Fibroblast of the aortic adventitia (primary cell): ENCODE results near the gene PAM. TPM values are rescaled to one million over a fixed set of nuclear protein-coding genes. Genes with fewer than 3 reads are reported as not detected.

Experiments
- DNase-seq: peaks from one replicate; pipeline ENCODE4 v3.0.0-alpha.2; 2010; ENCODE audit warnings: low read depth
- H3K4me3 ChIP-seq: 2 replicates; pipeline ENCODE4 v1.5.1; 2011; ENCODE audit warnings: low read depth, mild to moderate bottlenecking, control low read depth, low read length, moderate library complexity
- CTCF ChIP-seq: IDR thresholded peaks from 2 replicates; pipeline ENCODE4 v1.5.1; 2011; ENCODE audit warnings: mild to moderate bottlenecking, low read length, control low read depth, inconsistent platforms; ENCODE audit not compliant: insufficient read depth
- total RNA-seq: library from RNA; depleted of rRNA; stranded (reverse); fragments of >200 nt; gene quantifications from 2 replicates; pipeline ENCODE4 v1.2.3, GENCODE V29; 2012; ENCODE audit warnings: low replicate concordance

Gene PAM
- total RNA-seq, 1 donor, result 528 TPM

- no peak for DNase-seq
- TF ChIP-seq CTCF, result no peak
- H3K4me3 ChIP-seq, result no peak overlapping the region
Measured at GRCh38 chr5:102789469-102789868, 34.4 kb downstream of the PAM start.

- DNase-seq, result no peak
- TF ChIP-seq CTCF, result no peak
- H3K4me3 ChIP-seq, result no peak overlapping the region
Measured at GRCh38 chr5:102790748-102791147, 35.6 kb downstream of the PAM start.

- H3K4me3 ChIP-seq, result no peak overlapping the region
- no peak for DNase-seq
- peak; percentile 24 for TF ChIP-seq CTCF
Measured at GRCh38 chr5:102792705-102793104, 37.6 kb downstream of the PAM start.

DNA sequence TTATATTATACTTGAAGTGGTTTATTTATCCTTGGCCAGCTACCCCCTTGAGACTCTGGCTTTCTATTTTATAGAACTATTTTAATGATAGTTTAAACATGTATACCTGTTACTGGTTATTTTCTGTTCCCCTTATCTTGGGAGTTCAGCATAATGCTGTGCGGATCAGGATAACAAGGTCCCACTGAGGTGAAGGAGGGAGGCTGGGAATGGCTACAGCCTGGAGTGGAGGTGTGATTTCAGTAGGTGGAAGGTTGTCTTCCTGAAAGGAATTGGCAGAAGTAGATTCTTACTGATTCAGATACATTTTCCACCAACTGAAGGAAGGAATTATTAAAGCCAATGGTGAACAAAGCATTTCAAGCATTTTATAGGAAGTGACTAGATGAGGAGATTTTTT lies 38.9 kb downstream of the PAM start:
- H3K4me3 ChIP-seq, result no peak overlapping the region
- no peak for DNase-seq
- no peak for TF ChIP-seq CTCF

GRCh38 chr5:102794677-102795331 lies 39.7 kb downstream of the PAM start:
- no peak overlapping the region for H3K4me3 ChIP-seq
- no peak for DNase-seq
- no peak for TF ChIP-seq CTCF

DNA sequence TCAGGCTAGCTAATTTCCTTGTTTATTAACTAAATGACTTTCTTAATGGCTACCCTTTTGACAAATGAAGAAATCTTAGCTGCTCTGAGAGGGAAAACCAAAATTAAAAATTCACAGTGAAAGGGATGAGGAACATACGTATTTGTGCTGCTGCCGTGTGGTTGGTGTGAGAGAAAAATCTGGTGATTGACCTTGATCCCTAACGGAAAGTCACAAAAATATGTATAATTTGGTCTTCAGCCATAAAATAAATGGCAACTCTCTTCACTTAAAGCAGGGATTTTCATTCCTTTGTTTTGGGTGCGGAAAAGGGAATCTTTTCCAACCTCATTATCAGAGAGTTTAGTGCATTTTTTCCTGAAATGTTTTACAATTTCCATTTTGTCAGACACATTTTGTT lies 40.4 kb downstream of the PAM start:
- no peak for DNase-seq
- TF ChIP-seq CTCF, result no peak
- peak overlapping the region; percentile 0 for H3K4me3 ChIP-seq

GRCh38 chr5:102796009-102796408 lies 40.9 kb downstream of the PAM start:
- DNase-seq, result no peak
- H3K4me3 ChIP-seq, result no peak overlapping the region
- TF ChIP-seq CTCF, result no peak
